ENCODE measurements around the gene BOD1L1.

The BOD1L1 gene

GRCh38 chr4:13599159-13599558 is 28.4 kb downstream of the BOD1L1 start:
- Histone ChIP-seq H3K36me3 (replicated peaks in 1 of 2; ENCODE audit: control insufficient read depth in 2 of 2, insufficient read depth in 2 of 2, low read length in 2 of 2) (peaks cover 42 to 100% of the 10 kb centered on the region in 2 donors), H4K91ac (ENCODE audit: low read depth, low read length, poor library complexity) (no peak overlapping the region), H2BK5ac (ENCODE audit: low read length) (no peak overlapping the region), H2AK5ac (ENCODE audit: low read depth, low read length) (no peak overlapping the region), H3K27me3 (ENCODE audit: control insufficient read depth in 3 of 3, insufficient read depth in 3 of 3, low read depth in 1 of 3, low read length in 3 of 3) (no peaks in the 10 kb centered on the region), H3K4me1 (ENCODE audit: control insufficient read depth in 2 of 2, insufficient read depth in 1 of 2, low read depth in 1 of 2, low read length in 2 of 2) (no peaks in the 10 kb centered on the region), H2BK120ac (ENCODE audit: low read depth, low read length) (no peak overlapping the region), H3K23ac (ENCODE audit: low read depth, low read length, poor library complexity) (peak overlapping the region; percentile 38), H3K14ac (ENCODE audit: low read length) (no peak overlapping the region), H3K4me2 (ENCODE audit: insufficient read depth, low read length, poor library complexity, severe bottlenecking) (no peak overlapping the region), H3K4me3 (ENCODE audit: low read length in 2 of 2) (no peak overlapping the region), H3K9ac (ENCODE audit: low read depth, low read length, poor library complexity) (no peak overlapping the region), H3K79me1 (ENCODE audit: low read depth, low read length) (peaks cover 3% of the 10 kb centered on the region), H3K27ac (replicated peaks; ENCODE audit: low read length) (no peak overlapping the region), H4K8ac (ENCODE audit: low read depth, low read length) (no peak overlapping the region), H3K18ac (ENCODE audit: low read length) (no peak overlapping the region), H2BK15ac (ENCODE audit: low read length) (no peak overlapping the region), H3K4ac (ENCODE audit: low read length) (no peak overlapping the region), H2AFZ (ENCODE audit: low read length) (no peak overlapping the region), H3K9me3 (replicated peaks in 1 of 2; ENCODE audit: control insufficient read depth in 2 of 2, insufficient read depth in 1 of 2, low read depth in 1 of 2, low read length in 2 of 2) (peaks cover 0 to 10% of the 10 kb centered on the region in 2 donors), H2BK12ac (ENCODE audit: low read length) (no peak overlapping the region)
- DNase-seq (ENCODE audit: low spot score) = no peak
- no CpG with 5 or more reads among the region's 5 CpGs for WGBS, 2 donors (ENCODE audit: extremely low coverage in 2 of 2, insufficient read length in 2 of 2, insufficient replicate concordance in 1 of 2)

GRCh38 chr4:13597604-13598003 is 29.9 kb downstream of the BOD1L1 start:
- H4K8ac ChIP-seq (ENCODE audit: low read depth, low read length) = no peak overlapping the region
- peaks cover 3% of the 10 kb centered on the region for H3K79me1 ChIP-seq (ENCODE audit: low read depth, low read length)
- no peak overlapping the region for H3K4me2 ChIP-seq (ENCODE audit: insufficient read depth, low read length, poor library complexity, severe bottlenecking)
- H2AFZ ChIP-seq (ENCODE audit: low read length) = no peak overlapping the region
- no peak overlapping the region for H2AK5ac ChIP-seq (ENCODE audit: low read depth, low read length)
- H3K9ac ChIP-seq (ENCODE audit: low read depth, low read length, poor library complexity) = no peak overlapping the region
- no peak overlapping the region for H3K14ac ChIP-seq (ENCODE audit: low read length)
- no peak overlapping the region for H4K91ac ChIP-seq (ENCODE audit: low read depth, low read length, poor library complexity)
- H3K4me3 ChIP-seq (ENCODE audit: low read length in 2 of 2) = no peak overlapping the region
- no peak overlapping the region for H3K4ac ChIP-seq (ENCODE audit: low read length)
- H2BK15ac ChIP-seq (ENCODE audit: low read length) = no peak overlapping the region
- peaks cover 0 to 8% of the 10 kb centered on the region in 2 donors for H3K9me3 ChIP-seq (replicated peaks in 1 of 2; ENCODE audit: control insufficient read depth in 2 of 2, insufficient read depth in 1 of 2, low read depth in 1 of 2, low read length in 2 of 2)
- H3K4me1 ChIP-seq (ENCODE audit: control insufficient read depth in 2 of 2, insufficient read depth in 1 of 2, low read depth in 1 of 2, low read length in 2 of 2) = no peaks in the 10 kb centered on the region
- peaks cover 43 to 100% of the 10 kb centered on the region in 2 donors for H3K36me3 ChIP-seq (replicated peaks in 1 of 2; ENCODE audit: control insufficient read depth in 2 of 2, insufficient read depth in 2 of 2, low read length in 2 of 2)
- no peak for DNase-seq (ENCODE audit: low spot score)
- H3K27ac ChIP-seq (replicated peaks; ENCODE audit: low read length) = no peak overlapping the region
- H3K18ac ChIP-seq (ENCODE audit: low read length) = no peak overlapping the region
- H3K27me3 ChIP-seq (ENCODE audit: control insufficient read depth in 3 of 3, insufficient read depth in 3 of 3, low read depth in 1 of 3, low read length in 3 of 3) = no peaks in the 10 kb centered on the region
- H2BK12ac ChIP-seq (ENCODE audit: low read length) = no peak overlapping the region
- no peak overlapping the region for H3K23ac ChIP-seq (ENCODE audit: low read depth, low read length, poor library complexity)
- H2BK120ac ChIP-seq (ENCODE audit: low read depth, low read length) = no peak overlapping the region
- H2BK5ac ChIP-seq (ENCODE audit: low read length) = no peak overlapping the region

- peaks cover 40 to 100% of the 10 kb centered on the region in 2 donors for H3K36me3 ChIP-seq (replicated peaks in 1 of 2; ENCODE audit: control insufficient read depth in 2 of 2, insufficient read depth in 2 of 2, low read length in 2 of 2)
- no peak overlapping the region for H2AK5ac ChIP-seq (ENCODE audit: low read depth, low read length)
- H3K27ac ChIP-seq (replicated peaks; ENCODE audit: low read length) = no peak overlapping the region
- H2BK120ac ChIP-seq (ENCODE audit: low read depth, low read length) = no peak overlapping the region
- no peak overlapping the region for H4K8ac ChIP-seq (ENCODE audit: low read depth, low read length)
- no peak overlapping the region for H3K14ac ChIP-seq (ENCODE audit: low read length)
- no peak overlapping the region for H2BK15ac ChIP-seq (ENCODE audit: low read length)
- no peak overlapping the region for H3K18ac ChIP-seq (ENCODE audit: low read length)
- no peak overlapping the region for H2BK12ac ChIP-seq (ENCODE audit: low read length)
- H3K27me3 ChIP-seq (ENCODE audit: control insufficient read depth in 3 of 3, insufficient read depth in 3 of 3, low read depth in 1 of 3, low read length in 3 of 3) = no peaks in the 10 kb centered on the region
- no peak overlapping the region for H2BK5ac ChIP-seq (ENCODE audit: low read length)
- no peak overlapping the region for H3K4me3 ChIP-seq (ENCODE audit: low read length in 2 of 2)
- no peak overlapping the region for H4K91ac ChIP-seq (ENCODE audit: low read depth, low read length, poor library complexity)
- no peak overlapping the region for H3K23ac ChIP-seq (ENCODE audit: low read depth, low read length, poor library complexity)
- no peak for DNase-seq (ENCODE audit: low spot score)
- peaks cover 0 to 8% of the 10 kb centered on the region in 2 donors for H3K9me3 ChIP-seq (replicated peaks in 1 of 2; ENCODE audit: control insufficient read depth in 2 of 2, insufficient read depth in 1 of 2, low read depth in 1 of 2, low read length in 2 of 2)
- H3K4me1 ChIP-seq (ENCODE audit: control insufficient read depth in 2 of 2, insufficient read depth in 1 of 2, low read depth in 1 of 2, low read length in 2 of 2) = no peaks in the 10 kb centered on the region
- no peak overlapping the region for H3K4ac ChIP-seq (ENCODE audit: low read length)
- peaks cover 3% of the 10 kb centered on the region for H3K79me1 ChIP-seq (ENCODE audit: low read depth, low read length)
- H3K4me2 ChIP-seq (ENCODE audit: insufficient read depth, low read length, poor library complexity, severe bottlenecking) = no peak overlapping the region
- H2AFZ ChIP-seq (ENCODE audit: low read length) = no peak overlapping the region
- H3K9ac ChIP-seq (ENCODE audit: low read depth, low read length, poor library complexity) = no peak overlapping the region
Observed at GRCh38 chr4:13597141-13597540, 30.4 kb downstream of the BOD1L1 start.

- Histone ChIP-seq H4K91ac (ENCODE audit: low read depth, low read length, poor library complexity) (no peak overlapping the region), H3K23ac (ENCODE audit: low read depth, low read length, poor library complexity) (no peak overlapping the region), H2BK5ac (ENCODE audit: low read length) (no peak overlapping the region), H3K9me3 (replicated peaks in 1 of 2; ENCODE audit: control insufficient read depth in 2 of 2, insufficient read depth in 1 of 2, low read depth in 1 of 2, low read length in 2 of 2) (no peaks in the 10 kb centered on the region), H2AK5ac (ENCODE audit: low read depth, low read length) (no peak overlapping the region), H2BK12ac (ENCODE audit: low read length) (no peak overlapping the region), H3K9ac (ENCODE audit: low read depth, low read length, poor library complexity) (no peak overlapping the region), H3K4me2 (ENCODE audit: insufficient read depth, low read length, poor library complexity, severe bottlenecking) (no peak overlapping the region), H3K4me3 (ENCODE audit: low read length in 2 of 2) (no peak overlapping the region), H4K8ac (ENCODE audit: low read depth, low read length) (no peak overlapping the region), H2BK120ac (ENCODE audit: low read depth, low read length) (no peak overlapping the region), H3K27me3 (ENCODE audit: control insufficient read depth in 3 of 3, insufficient read depth in 3 of 3, low read depth in 1 of 3, low read length in 3 of 3) (no peaks in the 10 kb centered on the region), H3K79me1 (ENCODE audit: low read depth, low read length) (no peaks in the 10 kb centered on the region), H3K4me1 (ENCODE audit: control insufficient read depth in 2 of 2, insufficient read depth in 1 of 2, low read depth in 1 of 2, low read length in 2 of 2) (no peaks in the 10 kb centered on the region), H2BK15ac (ENCODE audit: low read length) (no peak overlapping the region), H3K14ac (ENCODE audit: low read length) (no peak overlapping the region), H3K27ac (replicated peaks; ENCODE audit: low read length) (no peak overlapping the region), H3K36me3 (replicated peaks in 1 of 2; ENCODE audit: control insufficient read depth in 2 of 2, insufficient read depth in 2 of 2, low read length in 2 of 2) (peaks cover 14 to 97% of the 10 kb centered on the region in 2 donors), H3K4ac (ENCODE audit: low read length) (no peak overlapping the region), H2AFZ (ENCODE audit: low read length) (no peak overlapping the region), H3K18ac (ENCODE audit: low read length) (no peak overlapping the region)
- no CpG with 5 or more reads among the region's 4 CpGs for WGBS, 2 donors (ENCODE audit: extremely low coverage in 2 of 2, insufficient read length in 2 of 2, insufficient replicate concordance in 1 of 2)
- no peak for DNase-seq (ENCODE audit: low spot score)
Observed at GRCh38 chr4:13592220-13592619, 35.3 kb downstream of the BOD1L1 start.

Measured in neuronal stem cell (in vitro differentiated cells).